CD4-positive, alpha-beta T cell treated with Interleukin-4 for 1 hour (primary cell): Measurements from ENCODE around the gene SURF4.
"Not testable (repeated sequence)": the region's sequence is repeated elsewhere in the genome, so short reads cannot be mapped to it uniquely, and the experiment has no call there.

Source experiments
- DNase-seq, 2 donors: peaks; one replicate each; pipeline ENCODE4 v3.0.0-alpha.2; 2020 to 2022

Gene SURF4

DNA sequence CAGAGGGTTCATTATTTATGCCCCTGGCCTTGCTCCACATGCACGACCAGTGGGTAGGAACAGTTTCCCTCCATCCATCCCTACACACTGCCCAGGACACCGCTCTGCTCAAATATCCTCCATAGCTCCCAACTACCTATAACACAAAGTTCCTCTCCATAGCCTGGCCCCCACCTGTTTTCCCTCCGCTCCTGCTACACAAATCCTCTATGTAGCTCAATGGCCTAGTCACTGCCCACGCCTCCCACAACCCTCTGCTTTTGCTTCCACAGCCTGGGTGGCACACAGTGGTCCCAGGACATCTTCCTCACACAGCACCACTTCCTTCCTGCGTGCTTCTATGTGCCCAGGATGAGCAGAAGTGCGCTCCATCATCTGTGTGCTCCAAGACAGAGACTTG lies 21.5 kb upstream of the SURF4 start:
- no peak for DNase-seq

DNA sequence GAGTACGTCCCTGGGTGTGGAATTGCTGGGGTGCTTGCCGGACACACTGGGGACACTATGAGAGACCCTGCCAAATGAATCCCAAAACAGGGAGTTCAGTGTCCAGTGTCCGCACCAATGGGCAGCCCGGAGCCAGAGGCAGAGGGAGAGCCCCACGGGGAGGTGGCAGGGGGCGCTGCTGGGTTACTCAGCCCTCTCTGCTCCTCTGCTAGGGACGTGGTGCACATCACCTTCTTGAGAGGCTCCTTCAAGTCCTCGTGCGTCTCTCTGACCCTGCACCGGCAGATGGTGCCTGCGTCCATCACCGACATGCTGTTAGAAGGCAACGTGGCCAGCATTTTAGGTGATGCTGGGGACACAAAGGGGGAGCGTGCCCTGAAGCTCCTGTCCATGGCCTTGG lies 21.1 kb upstream of the SURF4 start:
- no peak for DNase-seq

DNA sequence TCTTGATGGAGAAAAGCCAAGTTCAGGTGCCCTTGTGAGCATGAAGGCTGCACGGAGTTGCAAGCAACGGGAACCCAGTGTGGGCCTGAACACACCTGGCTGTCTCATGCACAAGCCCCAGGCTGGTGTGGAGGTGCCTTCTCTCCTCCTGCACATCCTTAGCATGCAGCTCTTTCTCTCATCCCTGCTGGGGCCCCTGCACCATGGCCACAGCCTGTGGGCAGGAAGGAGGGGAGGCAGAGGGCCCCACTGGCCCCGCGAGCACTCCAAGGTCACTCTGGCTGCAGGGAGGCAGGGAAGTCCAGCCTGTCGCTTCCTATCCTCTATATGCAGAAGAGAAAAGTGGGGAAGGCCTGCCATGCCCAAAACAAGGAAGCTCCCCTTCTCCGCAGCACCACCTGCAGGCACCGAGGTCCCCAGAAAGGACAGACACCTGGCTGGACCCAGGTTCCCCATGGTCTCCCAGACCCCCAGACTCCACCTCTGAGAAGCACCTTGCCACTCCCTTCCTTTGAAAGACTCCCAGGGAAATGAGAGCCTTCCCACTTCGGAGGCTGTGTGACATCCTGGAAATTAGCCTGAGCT lies 18.9 kb upstream of the SURF4 start:
- DNase-seq: no peak

DNA sequence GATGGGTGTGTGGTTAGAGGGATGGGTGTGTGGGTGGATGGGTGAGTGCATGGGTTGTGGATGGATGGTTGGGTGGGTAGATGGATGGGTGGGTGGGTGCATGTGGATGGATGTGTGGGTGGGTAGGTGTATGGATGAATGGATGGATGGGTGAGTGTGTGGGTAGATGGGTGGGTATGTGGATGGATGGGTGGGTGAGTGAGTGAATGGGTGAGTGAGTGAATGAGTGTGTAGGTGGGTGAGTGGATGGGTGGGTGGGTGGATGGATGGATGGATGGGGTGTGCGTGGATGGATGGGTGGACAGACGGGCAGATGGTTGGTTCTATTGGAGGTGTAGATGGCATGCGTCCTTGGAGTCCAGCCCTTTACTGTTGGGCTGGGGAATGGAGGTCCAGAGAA lies 17.5 kb upstream of the SURF4 start:
- DNase-seq: no peak

DNA sequence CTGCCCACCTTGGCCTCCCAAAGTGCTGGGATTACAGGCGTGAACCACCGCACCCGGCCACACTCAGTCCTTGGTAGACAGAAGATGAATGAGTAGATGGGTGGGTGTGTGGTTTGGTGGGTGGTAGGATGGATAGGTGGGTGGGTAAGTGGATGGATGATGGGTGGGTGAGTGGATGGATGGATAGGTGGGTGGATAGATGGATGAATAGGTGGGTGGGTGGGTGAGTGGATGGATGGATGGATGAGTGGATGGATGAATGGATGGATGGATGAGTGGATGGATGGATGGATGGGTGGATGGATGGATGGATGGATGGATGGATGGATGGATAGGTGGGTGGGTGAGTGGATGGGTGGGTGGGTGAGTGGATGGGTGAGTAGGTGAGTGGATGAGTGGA lies 16.4 kb upstream of the SURF4 start:
- not testable (repeated sequence) for DNase-seq

DNA sequence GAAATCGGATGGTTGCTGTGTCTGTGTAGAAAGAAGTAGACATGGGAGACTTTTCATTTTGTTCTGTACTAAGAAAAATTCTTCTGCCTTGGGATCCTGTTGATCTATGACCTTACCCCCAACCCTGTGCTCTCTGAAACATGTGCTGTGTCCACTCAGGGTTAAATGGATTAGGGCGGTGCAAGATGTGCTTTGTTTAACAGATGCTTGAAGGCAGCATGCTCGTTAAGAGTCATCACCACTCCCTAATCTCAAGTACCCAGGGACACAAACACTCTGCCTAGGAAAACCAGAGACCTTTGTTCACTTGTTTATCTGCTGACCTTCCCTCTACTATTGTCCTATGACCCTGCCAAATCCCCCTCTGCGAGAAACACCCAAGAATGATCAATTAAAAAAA lies 15.6 kb upstream of the SURF4 start:
- DNase-seq: not testable (repeated sequence)

DNA sequence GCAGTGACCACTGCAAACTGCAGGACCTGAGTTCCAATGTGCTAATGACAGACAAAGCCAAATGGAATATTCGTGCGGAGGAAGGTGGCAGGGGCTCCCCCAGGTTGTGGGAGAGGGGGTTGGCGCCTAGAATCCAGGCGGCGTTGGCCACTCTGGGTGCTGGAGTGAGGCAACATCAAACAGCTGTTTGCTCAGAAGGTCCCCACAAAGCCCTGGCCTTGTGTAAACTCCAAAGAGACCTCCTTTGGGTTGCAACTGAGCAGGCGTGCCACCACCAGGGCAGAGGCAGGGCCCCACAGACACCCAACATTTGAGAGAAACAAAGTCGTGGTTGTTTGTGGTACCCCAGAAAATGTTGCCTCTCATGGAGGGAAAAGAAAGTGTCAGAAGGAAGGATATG lies 14.9 kb upstream of the SURF4 start:
- DNase-seq: no peak

DNA sequence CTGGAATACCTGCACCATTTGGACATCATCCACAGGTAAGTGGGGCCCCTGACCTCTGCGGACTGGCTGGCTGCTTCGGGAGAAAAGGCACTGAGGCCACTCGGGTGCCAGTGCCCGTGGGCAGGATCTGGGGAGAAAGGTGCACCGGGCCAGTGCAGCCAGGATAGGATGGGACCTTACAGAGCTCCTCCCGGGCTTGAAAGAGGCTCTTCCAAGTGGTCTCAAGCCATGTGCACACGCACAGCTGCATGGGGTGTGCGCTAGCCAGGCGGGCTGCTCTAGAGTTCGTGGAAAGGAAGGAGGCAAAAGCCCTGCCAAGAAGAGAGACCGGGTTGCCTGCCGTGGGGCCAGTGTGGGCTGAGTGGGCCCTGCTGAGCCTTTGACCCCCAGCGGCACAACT lies 13.7 kb upstream of the SURF4 start:
- DNase-seq: no peak

DNA sequence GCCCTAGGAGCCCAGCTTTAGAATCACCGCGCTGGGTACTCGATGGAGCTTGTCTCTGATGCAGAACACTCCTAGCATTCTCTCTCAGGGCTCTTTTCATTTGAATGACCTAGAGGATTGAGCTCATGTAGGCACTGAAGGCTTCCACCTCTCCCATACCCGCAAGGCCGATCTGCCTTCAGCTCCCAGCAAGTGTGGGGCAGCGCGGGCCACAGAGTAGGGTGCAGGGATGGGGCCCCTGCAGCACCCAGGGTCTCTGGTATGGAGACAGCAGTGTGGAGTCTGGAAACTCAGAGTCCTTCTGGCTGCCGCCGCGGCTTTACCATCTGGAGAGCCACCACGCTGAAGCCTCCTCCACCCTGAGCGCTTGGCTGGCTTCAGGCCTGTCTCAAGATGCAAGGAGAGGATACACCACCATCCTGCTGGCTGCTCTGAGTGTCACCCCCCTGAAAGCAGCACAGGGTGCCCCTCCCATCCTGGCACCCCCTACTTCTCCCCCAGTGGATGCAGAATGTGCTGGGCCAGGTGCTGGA lies 13.2 kb upstream of the SURF4 start:
- DNase-seq: no peak

DNA sequence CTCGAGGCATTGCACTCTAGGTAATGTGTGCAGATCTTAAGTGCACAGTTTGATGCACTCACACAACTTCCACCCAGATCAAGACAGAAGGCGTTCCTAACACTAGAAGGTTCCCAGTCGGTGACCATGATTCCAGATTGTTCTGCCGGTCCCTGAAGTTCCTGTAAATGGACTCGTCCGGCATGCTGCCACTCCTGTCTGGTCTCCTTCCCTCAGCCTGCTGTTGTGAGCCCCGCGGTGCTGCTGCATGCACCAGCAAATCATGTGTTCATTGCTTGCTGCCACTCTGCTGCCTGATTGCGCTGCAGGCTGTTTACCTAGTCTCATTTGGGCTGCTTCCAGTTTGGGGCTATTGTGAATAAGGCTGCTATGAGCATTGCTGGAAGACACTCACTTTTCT lies 11.8 kb upstream of the SURF4 start:
- DNase-seq: no peak

DNA sequence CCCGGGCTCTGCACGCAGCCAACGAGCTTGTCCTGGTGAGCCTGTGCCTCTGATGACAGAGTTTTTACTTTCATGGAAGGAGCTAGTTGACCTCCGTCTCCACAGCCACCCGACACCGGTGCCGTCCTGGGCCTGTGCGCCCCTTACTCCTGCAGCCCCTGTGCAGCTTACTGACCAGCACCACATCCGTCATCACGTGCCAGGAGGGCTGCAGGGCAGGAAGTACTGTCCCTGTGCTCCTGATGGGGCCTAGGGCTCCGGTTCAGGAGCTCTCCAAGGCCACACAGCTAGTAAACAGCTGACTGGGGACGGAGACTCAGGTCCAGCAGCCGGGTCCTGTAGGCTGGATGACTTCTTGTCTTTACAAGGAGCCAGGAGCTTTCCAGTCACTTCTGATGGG lies 10.5 kb upstream of the SURF4 start:
- no peak for DNase-seq

DNA sequence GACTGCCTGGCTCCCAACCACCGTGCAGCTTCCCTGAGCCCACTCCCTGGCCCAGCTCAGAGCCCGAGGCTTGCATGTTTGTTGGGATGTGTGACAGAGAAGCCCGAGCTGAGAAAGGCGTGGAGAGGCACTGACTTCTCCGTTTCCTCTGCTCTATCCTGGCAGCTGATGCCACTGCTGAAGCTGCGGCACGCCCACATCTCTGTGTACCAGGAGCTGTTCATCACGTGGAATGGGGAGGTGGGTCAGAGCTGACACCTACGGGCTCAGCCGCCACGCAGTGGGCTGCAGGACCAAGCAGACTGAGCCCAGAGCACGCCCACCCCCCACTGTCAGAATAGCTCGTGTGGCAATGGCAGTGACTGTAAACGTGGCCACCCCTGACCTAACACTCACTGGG lies 9.6 kb upstream of the SURF4 start:
- DNase-seq: no peak

DNA sequence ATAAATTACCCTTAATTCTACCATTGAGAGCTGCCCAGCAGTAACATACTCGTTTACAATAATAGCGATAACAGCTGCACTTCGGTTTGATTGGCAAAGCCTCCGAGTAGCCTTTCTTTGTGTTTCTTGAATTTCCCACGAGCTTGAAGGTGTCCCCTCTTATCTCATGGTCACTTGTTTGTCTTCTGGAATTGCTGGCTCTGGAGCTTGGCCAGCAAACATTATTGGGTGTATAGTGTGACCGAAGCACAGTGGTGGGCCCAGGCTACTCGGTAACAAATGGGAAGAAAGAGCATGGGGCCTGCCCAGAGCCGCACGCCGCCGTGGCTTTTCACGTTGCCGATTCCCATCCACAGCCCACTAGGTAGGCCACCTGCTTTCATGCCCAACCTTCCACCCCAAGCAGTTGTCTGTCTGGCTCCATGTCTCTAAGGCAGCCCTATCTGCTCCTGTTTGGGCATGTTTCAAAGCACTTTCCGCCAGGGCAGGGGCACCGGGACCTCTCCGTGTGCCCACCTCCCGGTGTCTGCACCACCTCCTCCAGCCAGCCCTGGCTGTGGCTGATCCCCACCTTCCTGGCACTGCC lies 9.0 kb upstream of the SURF4 start:
- no peak for DNase-seq

DNA sequence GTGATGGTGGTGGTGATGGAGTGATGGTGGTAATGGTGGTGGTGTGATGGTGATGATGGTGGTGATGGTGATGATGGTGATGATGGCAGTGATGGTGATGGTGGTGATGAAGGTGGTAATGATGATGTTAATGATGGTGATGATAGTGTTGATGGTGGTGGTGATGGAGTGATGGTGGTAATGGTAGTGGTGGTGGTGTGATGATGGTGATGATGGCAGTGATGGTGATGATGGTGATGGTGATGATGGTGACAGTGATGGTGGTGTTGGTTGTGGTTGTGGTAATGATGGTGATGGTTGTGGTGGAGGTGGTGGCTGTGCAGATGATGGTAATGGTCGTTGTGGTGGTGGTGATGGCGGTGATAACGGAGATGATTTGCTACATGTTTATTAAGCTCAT lies 7.6 kb upstream of the SURF4 start:
- no peak for DNase-seq

DNA sequence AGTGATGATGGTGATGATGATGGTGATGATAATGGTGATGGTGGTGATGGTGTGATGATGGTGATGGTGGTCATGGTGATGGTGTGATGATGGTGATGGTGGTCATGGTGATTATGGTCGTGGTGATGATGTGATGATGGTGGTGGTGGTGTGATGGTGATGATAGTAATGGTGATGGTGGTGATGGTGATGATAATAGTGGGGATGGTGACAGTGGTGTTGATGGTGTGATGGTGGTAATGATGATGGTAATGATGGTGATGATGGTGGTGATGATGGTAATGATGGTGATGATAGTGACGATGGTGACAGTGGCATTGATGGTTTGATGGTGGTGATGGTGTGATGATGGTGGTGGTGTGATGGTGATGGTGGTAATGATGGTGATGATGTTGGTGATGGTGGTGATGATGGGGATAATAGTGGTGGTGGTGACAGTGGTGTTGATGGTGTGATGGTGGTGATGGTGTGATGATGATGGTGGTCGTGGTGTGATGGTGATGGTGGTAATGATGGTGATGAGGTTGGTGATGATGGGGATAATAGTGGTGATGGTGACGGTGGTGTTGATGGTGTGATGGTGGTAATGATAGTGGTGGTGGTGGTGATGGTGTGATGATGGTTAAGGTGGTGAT lies 6.8 kb upstream of the SURF4 start:
- no peak for DNase-seq

DNA sequence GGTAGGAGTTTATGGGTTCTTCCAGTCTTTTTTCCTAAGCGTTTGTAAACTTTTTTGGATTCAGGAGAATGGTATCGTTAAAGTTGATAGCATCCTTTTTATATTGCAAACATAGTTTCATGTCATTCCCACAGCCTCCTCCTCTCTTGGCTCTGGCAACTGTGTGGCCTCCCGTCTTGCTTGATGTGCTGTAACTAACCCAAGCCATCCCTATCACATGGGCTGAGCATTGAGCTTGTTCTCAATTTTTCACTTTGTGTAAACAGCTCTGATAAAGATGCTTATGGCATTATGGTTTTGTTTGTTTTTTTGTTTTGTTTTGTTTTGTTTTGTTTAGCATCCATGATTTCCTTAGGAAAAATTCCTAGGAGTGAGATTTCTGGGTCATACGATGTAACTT lies 4.9 kb upstream of the SURF4 start:
- no peak for DNase-seq

DNA sequence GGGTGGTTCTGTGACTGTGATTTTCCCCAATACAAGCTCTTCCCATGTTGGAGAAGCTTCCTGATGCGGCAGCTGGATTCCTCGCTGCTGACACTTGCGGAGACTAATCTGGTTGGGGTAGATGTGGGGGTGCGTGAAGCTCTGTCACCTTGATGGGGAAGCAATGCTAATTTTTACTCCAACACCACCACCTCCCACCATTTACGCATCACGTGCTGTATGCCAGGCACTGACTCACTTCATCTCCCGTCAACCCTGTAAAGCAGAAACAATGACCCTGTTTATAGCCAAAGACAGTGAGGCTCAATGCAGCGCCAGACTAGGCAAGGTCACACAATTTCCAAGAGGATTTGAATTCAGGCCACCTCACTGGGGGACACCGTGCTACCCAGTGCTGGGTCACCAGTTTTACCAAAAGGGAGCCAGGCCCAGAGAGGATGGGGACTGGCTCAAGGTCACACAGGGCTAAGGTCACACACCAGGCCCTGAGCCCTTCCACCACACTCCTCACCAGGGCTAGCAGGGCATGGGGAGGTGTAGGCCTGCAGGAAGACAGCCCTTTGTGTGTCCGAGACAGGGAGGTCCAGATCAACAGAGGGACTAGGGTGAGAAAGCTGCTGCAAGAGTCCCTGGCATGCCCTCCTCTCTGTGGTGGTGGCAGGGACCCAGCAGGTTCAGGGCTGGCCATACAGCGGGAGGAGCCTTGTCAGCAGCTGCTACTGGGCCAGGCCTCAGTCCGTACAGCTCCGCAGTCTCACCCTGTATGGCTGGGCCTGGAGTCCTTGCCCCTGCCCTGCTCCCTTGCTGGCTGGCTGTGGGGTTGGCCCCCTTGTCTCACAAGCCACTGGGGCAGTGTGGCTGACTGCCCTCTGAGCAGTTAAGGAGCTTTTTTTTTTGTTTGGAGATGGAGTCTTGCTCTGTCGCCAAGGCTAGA lies 3.6 kb upstream of the SURF4 start:
- no peak for DNase-seq

DNA sequence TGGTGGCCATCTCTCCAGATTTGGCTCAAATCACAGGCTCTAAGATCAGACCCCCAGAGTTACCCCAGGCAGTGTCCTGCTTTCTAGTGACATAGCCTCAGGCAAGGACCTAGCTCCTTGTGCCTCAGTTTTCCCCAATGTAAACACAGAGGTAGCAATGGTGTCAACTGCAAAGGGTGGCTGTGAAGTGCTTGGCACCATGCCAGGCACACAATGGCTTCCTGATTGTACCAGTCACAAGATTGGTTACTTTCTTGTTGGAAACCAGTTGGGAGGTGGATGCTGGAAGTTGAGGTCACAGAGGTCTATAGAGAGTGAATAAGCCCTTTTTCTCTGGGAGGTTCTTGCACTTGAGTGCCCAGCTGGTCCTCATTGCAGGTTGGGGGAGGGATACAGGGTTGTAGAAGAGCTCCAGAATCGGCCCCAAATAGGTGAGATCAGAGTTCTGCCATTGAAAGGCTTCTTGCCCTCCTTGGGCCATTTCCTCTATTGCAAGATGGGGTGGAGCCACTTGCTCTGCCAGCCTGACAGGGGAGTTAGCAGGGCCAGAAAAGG lies 2.6 kb upstream of the SURF4 start:
- DNase-seq: no peak

DNA sequence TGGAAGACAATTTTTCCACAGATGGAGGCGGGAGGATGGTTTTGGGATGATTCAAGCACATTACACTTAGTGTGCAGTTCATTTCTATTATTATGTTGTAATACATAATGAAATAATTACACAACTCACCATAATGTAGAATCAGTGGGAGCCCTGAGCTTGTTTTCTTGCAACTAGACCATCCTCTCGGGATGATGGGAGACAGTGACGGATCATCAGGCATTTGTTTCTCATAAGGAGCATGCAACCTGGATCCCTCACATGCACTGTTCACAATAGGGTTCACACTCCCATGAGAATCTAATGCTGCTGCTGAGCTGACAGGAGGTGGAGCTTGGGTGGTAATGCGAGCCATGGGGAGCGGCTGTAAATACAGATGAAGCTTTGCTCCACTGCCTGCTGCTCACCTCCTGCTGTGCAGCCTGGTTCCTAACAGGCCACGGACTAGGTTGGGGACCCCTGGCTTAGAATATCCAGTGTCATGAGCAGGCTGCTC lies 1.9 kb upstream of the SURF4 start:
- no peak for DNase-seq

DNA sequence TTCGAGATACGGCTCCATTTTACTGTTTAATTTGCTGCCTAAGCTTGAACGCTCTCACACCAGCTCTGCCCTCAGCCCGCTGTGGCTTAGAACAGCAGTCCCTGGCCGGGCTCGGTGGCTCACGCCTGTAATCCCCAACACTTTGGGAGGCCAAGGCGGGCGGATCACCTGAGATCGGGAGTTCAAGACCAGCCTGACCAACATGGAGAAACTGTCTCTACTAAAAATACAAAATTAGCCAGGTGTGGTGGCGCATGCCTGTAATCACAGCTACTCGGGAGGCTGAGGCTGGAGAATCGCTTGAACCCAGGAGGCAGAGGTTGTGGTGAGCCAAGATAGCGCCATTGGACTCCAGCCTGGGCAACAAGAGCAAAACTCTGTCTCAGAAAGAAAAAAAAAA lies 1.4 kb upstream of the SURF4 start:
- not testable (repeated sequence) for DNase-seq

DNA sequence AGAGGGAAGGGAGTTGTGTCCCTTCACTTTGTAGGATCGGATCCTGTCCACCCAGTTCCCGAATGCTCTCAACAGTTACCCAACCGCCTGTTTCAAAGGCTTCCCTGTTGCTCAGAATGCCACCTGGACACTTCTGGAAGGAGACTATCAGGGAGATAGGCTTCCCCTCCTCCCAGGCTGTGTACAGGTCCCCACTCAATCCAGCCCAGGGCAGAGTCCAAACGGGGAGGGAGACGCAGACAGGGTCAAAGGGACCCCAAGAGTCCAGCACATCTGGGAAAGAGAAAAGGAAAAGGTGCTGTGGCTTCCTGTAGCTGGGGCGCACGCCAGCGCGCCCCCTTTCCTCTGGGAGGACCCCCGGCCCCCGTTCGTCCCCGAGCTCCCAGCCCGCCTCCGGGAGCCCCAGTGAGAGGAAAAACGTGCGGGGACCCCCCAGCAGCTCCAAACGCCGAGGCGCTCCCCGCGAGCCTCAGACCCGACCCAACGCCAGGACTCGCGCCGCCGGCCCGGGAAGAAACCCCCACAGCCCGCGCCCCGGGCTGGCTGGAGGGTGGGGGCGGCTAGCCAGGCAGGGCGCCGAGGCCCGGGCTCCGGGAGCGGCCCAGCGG lies 640 bp downstream of the SURF4 start:
- DNase-seq: no peak

DNA sequence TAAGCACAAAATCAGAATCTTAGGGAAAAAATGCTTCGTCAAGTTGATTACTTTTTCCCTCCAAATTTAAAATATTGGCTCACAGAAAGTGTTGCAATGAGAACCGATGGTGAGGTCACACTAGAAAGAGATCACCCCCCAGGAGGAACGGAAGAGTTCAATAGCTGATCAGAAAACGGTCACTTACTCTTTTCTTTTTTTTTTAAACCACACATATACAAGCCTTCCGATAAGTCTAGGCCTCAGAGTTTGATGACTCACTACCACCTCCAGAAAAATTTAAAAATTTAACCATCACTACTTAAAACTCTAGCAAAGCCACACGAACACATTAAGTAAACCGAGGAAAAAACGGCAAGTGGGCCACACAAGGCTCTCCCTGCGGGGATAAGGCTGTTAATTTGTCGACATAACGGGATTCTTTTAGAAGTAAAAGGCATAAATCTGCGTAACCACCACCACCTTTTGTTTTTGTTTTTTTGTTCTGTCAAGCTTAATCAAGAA lies 1.2 kb downstream of the SURF4 start:
- DNase-seq: peak; percentile 19 to 65
